Retina (tissue), 1 donor: ENCODE measurements around the gene SLC17A6.

Experiments used
- DNase-seq: peaks from one replicate; pipeline ENCODE4 v3.0.0-alpha.2; 2016

The SLC17A6 gene

GRCh38 chr11:22337596-22338485, at the start of gene SLC17A6:
Gene SLC17A6 (plus strand): TSS chr11:22338381. CDS start chr11:22338534, 153 bp downstream.
- peak; percentile 76 for DNase-seq

GRCh38 chr11:22302368-22302767, 35.8 kb upstream of the SLC17A6 start:
- DNase-seq, result no peak

GRCh38 chr11:22304337-22304961, 33.7 kb upstream of the SLC17A6 start:
- DNase-seq, result peak; percentile 27

GRCh38 chr11:22317656-22318055, 20.5 kb upstream of the SLC17A6 start:
- no peak for DNase-seq

- DNase-seq, result no peak
These were observed 6.4 kb upstream of the SLC17A6 start for GRCh38 chr11:22331771-22332170.

GRCh38 chr11:22336587-22336986, 1.6 kb upstream of the SLC17A6 start:
- no peak for DNase-seq

- peak; percentile 38 for DNase-seq
These were observed 1.4 kb downstream of the SLC17A6 start for GRCh38 chr11:22339611-22340010.

- DNase-seq, result no peak
These were observed 2.1 kb downstream of the SLC17A6 start for GRCh38 chr11:22340235-22340634.

- DNase-seq, result peak; percentile 79
These were observed 2.8 kb downstream of the SLC17A6 start for GRCh38 chr11:22340701-22341587.

- peak; percentile 65 for DNase-seq
These were observed 3.4 kb downstream of the SLC17A6 start for GRCh38 chr11:22341588-22341931.

- peak; percentile 54 for DNase-seq
These were observed 4.2 kb downstream of the SLC17A6 start for GRCh38 chr11:22342211-22343031.

GRCh38 chr11:22343032-22343324, 4.8 kb downstream of the SLC17A6 start:
- no peak for DNase-seq

GRCh38 chr11:22343371-22344032, 5.3 kb downstream of the SLC17A6 start:
- DNase-seq, result peak; percentile 78

GRCh38 chr11:22344081-22344480, 5.9 kb downstream of the SLC17A6 start:
- DNase-seq, result no peak

GRCh38 chr11:22346282-22346681, 8.1 kb downstream of the SLC17A6 start:
- DNase-seq, result no peak

GRCh38 chr11:22347857-22348487, 9.8 kb downstream of the SLC17A6 start:
- DNase-seq, result no peak

GRCh38 chr11:22349491-22349890, 11.3 kb downstream of the SLC17A6 start:
- DNase-seq, result peak; percentile 43

GRCh38 chr11:22359295-22359694, 21.1 kb downstream of the SLC17A6 start:
- DNase-seq, result no peak

GRCh38 chr11:22371160-22371559, 33.0 kb downstream of the SLC17A6 start:
- no peak for DNase-seq

GRCh38 chr11:22387126-22387525, 48.9 kb downstream of the SLC17A6 start:
- DNase-seq, result no peak

GRCh38 chr11:22389526-22390282, 51.5 kb downstream of the SLC17A6 start:
- DNase-seq, result no peak
